ENCODE measurements around the gene PIK3R4.

PIK3R4 gene

GRCh38 chr3:130741946-130742610 lies 4.6 kb downstream of the PIK3R4 start:
- DNase-seq (ENCODE audit: low read depth) = no peak

- no peak for DNase-seq (ENCODE audit: low read depth)
These were observed 6.8 kb downstream of the PIK3R4 start for GRCh38 chr3:130739848-130740247.

GRCh38 chr3:130738241-130738640 lies 8.4 kb downstream of the PIK3R4 start:
- no peak for DNase-seq (ENCODE audit: low read depth)

GRCh38 chr3:130737622-130738021 lies 9.0 kb downstream of the PIK3R4 start:
- no peak for DNase-seq (ENCODE audit: low read depth)

GRCh38 chr3:130733236-130733875 lies 13.3 kb downstream of the PIK3R4 start:
- no peak for DNase-seq (ENCODE audit: low read depth)

- DNase-seq (ENCODE audit: low read depth) = no peak
These were observed 14.1 kb downstream of the PIK3R4 start for GRCh38 chr3:130732501-130732900.

- no peak for DNase-seq (ENCODE audit: low read depth)
These were observed 14.8 kb downstream of the PIK3R4 start for GRCh38 chr3:130731817-130732216.

GRCh38 chr3:130729154-130729553 lies 17.5 kb downstream of the PIK3R4 start:
- DNase-seq (ENCODE audit: low read depth) = no peak

GRCh38 chr3:130728037-130728436 lies 18.6 kb downstream of the PIK3R4 start:
- no peak for DNase-seq (ENCODE audit: low read depth)

GRCh38 chr3:130725746-130726145 lies 20.9 kb downstream of the PIK3R4 start:
- DNase-seq (ENCODE audit: low read depth) = no peak

- DNase-seq (ENCODE audit: low read depth) = no peak
These were observed 31.0 kb downstream of the PIK3R4 start for GRCh38 chr3:130715616-130716015.

- DNase-seq (ENCODE audit: low read depth) = no peak
These were observed 33.8 kb downstream of the PIK3R4 start for GRCh38 chr3:130712718-130713423.

GRCh38 chr3:130711565-130712324 lies 34.9 kb downstream of the PIK3R4 start:
- no peak for DNase-seq (ENCODE audit: low read depth)

GRCh38 chr3:130709671-130710070 lies 37.0 kb downstream of the PIK3R4 start:
- no peak for DNase-seq (ENCODE audit: low read depth)

- DNase-seq (ENCODE audit: low read depth) = no peak
These were observed 38.6 kb downstream of the PIK3R4 start for GRCh38 chr3:130707902-130708601.

- no peak for DNase-seq (ENCODE audit: low read depth)
These were observed 41.1 kb downstream of the PIK3R4 start for GRCh38 chr3:130705501-130705900.

- DNase-seq (ENCODE audit: low read depth) = no peak
These were observed 43.6 kb downstream of the PIK3R4 start for GRCh38 chr3:130702985-130703384.

- DNase-seq (ENCODE audit: low read depth) = no peak
These were observed 46.1 kb downstream of the PIK3R4 start for GRCh38 chr3:130700541-130700940.

GRCh38 chr3:130699765-130700164 lies 46.9 kb downstream of the PIK3R4 start:
- DNase-seq (ENCODE audit: low read depth) = no peak

GRCh38 chr3:130693314-130693713 lies 53.3 kb downstream of the PIK3R4 start:
- DNase-seq (ENCODE audit: low read depth) = no peak

GRCh38 chr3:130692455-130692854 lies 54.2 kb downstream of the PIK3R4 start:
- DNase-seq (ENCODE audit: low read depth) = no peak
